GM21529 (cell line): Measurements from ENCODE around the gene AAK1.
A peak's percentile ranks its signal among the peaks of the same experiment; 100 is the strongest.
"Not testable (repeated sequence)": the region's sequence is repeated elsewhere in the genome, so short reads cannot be mapped to it uniquely, and the experiment has no call there.

Experiments
- ATAC-seq: cut with Tn5 transposase; IDR thresholded peaks from one replicate; pipeline ENCODE4 v1.9.1; 2021; ENCODE audit not compliant: unreplicated experiment

AAK1 gene

GRCh38 chr2:69459936-69460335 lies 183.6 kb downstream of the AAK1 start:
- ATAC-seq = no peak

GRCh38 chr2:69456950-69457445 lies 186.5 kb downstream of the AAK1 start:
- ATAC-seq = no peak

- no peak for ATAC-seq
Observed at GRCh38 chr2:69456154-69456553, 187.4 kb downstream of the AAK1 start.

DNA sequence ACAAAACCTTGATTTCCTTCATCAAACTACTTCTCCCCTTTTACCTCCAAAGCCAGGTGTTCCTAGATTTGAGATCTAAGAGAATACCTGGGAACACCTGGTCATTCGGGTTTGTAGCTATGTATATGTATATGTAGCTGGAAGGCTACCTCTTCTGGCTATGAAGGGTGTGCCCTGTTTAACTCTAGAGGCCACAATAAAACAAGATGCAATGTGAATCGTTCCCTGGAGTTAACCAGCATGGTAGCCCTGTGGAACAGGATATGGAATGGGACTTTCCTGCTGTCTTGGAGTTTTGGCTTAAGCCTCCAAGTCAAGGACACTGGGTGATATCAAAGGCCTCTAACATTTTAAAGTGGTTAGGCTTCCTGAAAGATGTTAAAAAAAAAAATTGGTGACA lies 188.6 kb downstream of the AAK1 start:
- ATAC-seq = no peak

DNA sequence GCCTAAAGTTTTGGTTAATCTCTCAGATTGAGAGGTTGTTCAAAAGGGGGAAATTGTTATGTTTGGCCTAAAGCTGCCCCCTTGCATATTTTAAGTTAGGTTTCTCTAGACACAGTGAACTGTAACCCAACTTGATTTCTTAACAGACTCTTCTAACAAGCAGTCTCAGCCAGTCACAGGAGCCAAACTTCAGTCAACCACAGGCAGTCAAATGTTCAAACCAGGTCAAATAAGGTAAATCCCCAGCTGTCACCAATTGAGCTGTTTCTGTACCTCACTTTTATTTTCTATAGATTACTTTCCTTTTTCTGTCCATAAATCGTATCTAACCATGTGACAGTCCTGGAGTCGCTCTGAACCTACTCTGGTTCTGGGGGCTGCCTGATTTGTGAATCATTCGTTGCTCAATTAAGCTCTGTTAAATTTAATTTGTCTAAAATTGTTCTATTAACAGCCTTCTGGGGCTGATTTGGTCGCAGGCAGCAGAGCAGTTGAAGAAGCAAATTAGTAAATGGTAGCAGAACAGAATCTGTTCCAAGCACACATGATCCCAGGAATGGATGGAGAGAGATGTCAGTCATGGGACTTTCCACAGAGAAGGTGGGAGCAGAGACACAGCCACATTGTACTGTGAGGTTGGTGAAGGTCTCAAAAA lies 189.9 kb downstream of the AAK1 start:
- peak; percentile 84 for ATAC-seq

DNA sequence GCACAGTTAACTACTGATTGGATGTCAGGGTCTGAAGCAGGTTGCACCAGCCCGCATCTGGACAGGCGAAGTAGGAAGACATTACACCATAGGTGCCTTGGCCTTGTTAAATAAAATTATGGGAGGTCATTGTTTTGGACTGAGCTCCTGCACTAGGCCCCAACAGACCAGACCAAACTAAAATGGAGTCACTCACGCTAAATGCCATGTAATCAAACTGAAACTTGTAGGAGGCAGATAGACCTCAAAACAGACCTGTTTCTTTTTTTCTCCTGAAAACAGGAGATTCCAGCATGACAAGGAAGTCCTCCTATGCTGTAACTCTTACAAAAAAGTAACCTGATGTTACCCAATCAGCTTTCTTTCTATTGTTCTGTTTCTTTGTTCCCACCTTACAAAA lies 190.9 kb downstream of the AAK1 start:
- no peak for ATAC-seq

DNA sequence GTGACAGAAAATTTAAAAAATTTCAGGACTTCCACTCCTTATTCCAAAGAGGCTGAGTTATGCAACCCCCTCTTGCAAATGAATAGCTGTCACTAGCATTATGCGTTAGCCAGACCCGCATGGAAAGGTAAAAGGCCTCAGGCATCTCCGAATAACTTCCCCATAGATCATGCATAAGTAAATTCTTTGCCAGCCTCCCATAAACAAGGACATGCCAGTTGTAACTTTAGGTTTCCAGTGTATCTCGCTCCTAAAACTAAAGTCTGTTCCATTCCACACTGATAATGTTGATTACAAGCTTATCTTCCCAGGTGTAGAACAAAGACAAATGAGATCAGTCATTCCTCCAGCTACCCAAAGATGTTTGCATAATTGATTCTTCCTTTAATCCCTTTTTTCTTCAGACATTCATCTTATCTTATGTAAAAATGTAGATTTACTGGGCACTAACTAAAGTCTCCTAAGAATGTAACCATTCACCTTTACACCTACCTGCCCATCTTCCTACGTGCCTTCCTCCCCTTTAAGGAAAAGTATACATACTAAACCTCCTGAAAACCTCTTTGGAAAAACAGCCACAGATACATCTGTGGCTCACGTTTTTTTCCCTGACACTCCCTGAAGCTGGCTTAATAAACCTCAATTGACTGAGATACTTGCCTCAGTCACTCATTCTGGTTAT lies 192.7 kb downstream of the AAK1 start:
- ATAC-seq = no peak

DNA sequence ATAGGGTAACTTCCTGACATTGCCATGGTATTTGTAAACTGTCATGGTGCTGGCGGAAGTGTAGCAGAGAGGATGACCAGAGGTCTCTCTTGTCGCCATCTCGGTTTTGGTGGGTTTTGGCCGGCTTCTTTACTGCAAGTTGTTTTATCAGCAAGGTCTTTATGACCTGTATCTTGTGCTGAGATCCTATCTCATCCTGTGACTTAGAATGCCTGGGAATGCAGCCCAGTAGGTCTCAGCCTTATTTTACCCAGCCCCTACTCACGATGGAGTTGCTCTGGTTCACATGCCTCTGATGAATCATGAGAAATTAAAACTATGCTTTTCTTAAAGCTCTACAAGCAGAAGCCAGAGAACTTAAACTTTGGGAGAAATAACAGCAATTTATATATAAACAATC lies 193.6 kb downstream of the AAK1 start:
- ATAC-seq = no peak

DNA sequence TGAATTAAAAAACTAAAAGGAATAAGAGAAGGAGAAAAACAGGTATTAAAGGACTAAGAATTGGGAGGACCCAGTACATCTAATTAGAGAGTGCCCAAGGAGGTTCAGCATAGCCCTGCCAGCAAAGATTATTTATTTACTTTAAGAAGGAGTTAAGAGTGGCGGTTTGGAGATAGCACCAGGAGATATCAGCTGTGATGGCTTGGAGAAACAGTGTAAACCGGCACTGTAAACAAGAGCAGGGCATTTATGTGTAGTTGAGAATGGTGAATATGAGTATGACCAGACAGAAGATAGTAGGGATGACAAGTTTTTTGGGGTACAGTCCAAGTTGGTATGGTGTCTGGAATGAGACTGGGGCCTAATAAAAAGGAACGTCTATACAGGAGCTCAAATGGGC lies 199.9 kb downstream of the AAK1 start:
- not testable (repeated sequence) for ATAC-seq

GRCh38 chr2:69439499-69439898 lies 204.0 kb downstream of the AAK1 start:
- ATAC-seq = not testable (repeated sequence)

GRCh38 chr2:69438580-69438979 lies 205.0 kb downstream of the AAK1 start:
- no peak for ATAC-seq

- ATAC-seq = peak; percentile 5
Observed at GRCh38 chr2:69437751-69438154, 205.8 kb downstream of the AAK1 start.

GRCh38 chr2:69436938-69437750 lies 206.4 kb downstream of the AAK1 start, which contains the start of gene NFU1:
NFU1 (minus strand) TSS chr2:69437435; CDS start chr2:69437422, 13 bp downstream.
- peak; percentile 96 for ATAC-seq

DNA sequence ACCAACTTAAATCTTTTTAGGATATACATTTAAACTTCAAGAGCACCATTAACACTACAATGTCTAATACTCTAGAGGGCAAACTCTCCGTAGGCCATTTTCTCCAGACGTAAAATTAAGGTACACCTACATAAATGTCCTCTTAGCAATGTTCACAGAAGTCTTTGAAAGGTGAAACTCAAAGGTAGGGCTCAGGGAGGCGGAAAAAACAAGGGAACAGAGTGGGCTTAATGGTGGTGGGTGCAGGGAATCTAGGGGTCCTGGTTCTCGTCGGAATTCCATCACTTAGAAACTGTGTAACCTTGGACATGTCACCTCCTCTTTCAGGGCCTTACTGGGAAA lies 207.0 kb downstream of the AAK1 start:
- no peak for ATAC-seq

DNA sequence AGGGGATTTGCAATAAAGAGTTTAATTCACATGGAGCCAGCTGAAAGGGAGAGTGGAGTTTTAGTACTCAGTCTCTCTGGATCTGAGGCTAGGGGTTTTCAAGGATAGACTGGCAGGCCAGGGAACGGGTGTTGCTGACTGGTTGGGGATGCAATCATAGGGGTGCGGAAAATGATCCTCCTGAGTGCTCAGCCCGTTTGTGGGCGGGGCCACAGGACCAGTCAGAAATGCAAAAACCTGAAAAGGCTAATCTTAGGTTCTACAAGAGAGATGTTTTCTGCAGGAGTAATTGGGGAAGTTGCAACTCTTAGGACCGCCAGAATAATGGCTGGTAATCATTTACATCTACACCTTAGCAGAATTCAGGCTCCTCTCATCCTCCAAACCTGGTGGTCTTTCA lies 208.8 kb downstream of the AAK1 start:
- ATAC-seq = no peak

GRCh38 chr2:69429491-69430183 lies 213.9 kb downstream of the AAK1 start:
- no peak for ATAC-seq

- ATAC-seq = no peak
Observed at GRCh38 chr2:69428981-69429380, 214.6 kb downstream of the AAK1 start.

DNA sequence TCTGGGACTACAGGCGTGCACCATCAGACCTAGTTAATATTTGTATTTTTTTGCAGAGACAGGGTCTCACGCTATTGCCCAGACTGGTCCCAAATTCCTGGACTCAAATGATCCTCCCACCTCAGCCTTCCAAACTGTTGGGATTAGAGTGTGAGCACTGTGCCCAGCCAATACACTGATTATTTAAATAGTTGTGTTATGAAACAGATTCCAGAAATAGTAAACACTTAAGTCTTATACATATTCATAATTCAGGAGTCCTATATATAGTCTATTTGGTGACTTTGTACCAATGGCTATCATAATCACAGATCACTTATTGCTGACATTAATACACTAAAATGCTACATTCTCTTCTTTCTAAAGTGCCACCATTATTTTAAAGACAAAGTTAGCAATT lies 219.1 kb downstream of the AAK1 start:
- ATAC-seq = no peak

- no peak for ATAC-seq
Observed at GRCh38 chr2:69422198-69422597, 221.3 kb downstream of the AAK1 start.

DNA sequence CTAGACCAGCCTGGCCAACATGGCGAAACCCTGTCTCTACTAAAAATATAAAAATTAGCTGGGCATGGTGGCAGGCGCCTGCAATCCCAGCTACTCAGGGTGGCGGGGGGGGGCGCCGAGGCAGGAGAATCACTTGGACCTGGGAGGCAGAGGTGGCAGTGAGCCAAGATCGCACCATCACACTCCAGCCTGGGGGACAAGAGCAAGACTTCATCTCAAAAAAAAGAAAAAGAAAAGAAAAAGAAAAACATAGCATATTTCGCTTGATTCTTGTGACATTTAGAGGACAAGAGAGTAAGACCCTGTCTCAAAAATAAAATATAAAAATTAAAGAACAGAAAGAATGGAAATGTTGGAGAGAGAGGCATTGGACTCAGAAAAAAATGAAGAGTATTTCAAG lies 224.4 kb downstream of the AAK1 start:
- not testable (repeated sequence) for ATAC-seq

DNA sequence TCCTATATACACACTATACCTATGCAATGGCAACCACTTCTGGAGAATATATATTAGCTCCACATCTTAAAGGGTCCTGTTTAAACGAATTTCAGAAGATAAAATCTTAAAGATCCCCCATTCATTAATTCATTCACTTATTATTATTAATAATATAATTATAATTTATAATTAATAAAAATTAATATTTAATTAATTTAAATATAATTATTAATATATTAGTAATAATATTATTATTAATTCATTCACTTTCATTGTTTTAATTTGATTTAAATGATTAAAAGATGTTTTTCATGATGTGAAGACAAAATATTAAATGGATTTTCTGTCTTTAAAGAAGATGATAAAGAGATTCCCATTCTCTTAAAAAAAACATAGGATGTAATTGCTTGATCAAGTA lies 227.4 kb downstream of the AAK1 start:
- no peak for ATAC-seq
